GM19452 (cell line): ENCODE data around the gene MXI1.
A peak's percentile ranks its signal among the peaks of the same experiment; 100 is the strongest.
"Not testable (repeated sequence)": the region's sequence is repeated elsewhere in the genome, so short reads cannot be mapped to it uniquely, and the experiment has no call there.

Experiments used
- ATAC-seq: cut with Tn5 transposase; IDR thresholded peaks from one replicate; pipeline ENCODE4 v1.9.1; 2021; ENCODE audit not compliant: unreplicated experiment

MXI1 gene

DNA sequence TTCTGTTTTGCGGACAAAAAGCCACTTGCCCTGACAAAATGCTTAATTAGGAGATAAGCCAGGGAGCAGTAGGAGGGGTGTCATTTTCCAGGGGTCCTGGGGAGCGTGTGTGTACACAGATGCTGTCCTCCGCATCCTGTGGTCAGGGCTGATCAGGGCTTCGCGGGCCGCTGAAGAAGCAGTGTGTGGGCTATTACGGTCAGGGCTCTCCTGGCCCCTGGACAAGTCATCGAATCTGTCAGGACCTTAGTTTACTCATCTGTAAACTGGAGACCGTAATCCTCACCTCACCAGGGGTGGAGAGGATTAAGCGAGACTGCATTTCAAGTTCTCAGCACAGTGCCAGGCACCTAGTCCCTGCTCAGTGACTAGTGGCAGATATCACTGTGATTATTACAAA is 26.0 kb upstream of the MXI1 start:
- ATAC-seq = no peak

DNA sequence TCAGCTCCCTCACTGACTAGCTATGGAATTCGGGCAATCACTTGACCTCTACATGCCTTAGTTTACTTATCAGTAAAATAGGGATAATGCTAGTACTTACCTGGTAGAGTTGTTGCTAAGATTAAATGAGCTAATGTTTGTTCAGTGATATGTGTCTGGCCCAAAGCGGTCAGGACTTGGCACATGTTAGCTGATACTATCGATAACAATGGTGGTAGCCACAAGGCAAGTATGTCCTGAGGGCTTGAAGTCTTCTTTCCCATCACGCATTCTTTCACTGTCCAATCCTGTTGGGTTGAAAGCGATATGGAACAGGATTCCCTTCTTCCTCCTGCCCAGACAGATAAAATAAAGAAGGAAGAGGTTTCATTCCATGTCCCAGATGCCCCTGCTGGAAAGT is 25.5 kb upstream of the MXI1 start:
- ATAC-seq = no peak

DNA sequence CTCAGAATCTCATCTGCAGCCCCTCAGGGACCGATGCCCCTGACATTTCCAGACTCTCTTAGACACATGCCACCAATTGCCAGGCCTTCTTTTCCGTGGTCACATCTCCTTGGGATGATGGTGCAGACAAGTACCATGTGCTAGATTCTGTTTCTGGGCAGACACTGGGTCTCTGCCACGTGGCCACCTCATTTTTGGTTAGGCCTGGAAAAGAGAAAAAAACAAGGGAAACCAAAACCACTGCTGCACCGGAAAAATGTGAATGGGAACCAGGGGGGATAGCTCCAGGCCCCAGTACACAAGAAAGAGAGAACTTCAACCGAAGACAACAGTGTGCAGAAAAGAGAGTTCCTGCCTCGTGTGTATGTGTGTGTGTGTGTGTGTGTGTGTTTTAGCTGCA is 23.0 kb upstream of the MXI1 start:
- ATAC-seq = no peak

DNA sequence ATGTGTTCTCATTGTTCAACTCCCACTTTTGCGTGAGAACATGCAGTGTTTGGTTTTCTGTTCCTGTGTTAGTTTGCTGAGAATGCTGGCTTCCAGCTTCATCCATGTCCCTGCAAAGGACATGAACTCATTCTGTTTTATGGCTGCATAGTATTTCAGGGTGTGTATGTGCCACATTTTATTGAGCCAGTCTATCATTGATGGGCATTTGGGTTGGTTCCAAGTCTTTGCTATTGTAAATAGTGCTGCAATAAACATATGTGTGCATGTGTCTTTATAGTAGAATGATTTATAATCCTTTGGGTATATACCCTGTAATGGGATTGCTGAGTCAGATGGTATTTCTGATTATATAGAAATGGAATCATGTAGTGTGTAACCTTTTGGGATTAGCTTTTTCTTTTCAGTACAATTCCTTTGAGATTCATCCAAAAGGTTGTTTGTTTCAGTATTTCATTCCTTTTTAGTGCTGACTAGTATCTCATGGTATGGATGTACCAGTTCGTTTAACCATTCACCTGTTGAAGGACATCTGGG is 21.7 kb upstream of the MXI1 start:
- ATAC-seq = not testable (repeated sequence)

DNA sequence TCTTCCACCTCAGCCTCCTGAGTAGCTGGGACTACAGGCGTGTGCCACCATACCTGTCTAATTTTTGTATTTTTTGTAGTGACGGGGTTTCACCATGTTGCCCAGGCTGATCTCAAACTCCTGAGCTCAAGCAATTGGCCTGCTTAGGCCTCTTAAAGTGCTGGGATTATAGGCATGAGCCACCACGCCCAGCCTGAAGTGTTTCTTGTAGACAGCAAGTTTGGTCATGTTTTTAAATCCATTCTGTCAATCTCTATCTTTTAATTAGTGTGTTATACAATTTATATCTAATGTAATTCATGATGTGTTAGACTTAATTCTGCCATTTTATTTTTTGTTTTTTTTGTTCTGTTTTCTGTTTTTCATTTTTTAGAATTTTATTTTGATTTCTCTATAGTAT is 17.2 kb upstream of the MXI1 start:
- no peak for ATAC-seq

DNA sequence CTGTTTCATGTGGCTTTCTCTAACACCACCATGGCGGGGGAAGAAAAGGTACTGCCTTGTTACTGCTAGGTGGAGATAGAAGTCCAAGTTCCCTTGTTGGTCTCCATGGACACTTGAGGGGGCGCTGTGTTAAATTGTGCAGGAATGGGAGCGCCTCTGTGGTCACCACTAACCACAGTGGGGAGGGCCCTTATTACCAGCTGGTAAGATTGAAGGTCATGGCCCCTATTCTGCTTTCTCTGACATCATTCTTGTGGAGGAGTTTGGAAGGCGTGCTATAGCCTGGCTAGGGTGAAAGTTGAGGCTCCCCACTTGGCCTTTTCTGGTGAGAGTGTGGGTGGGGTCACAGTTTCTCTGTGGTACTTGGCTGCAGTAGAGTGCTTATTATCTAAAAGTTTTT is 14.9 kb upstream of the MXI1 start:
- peak; percentile 66 for ATAC-seq

DNA sequence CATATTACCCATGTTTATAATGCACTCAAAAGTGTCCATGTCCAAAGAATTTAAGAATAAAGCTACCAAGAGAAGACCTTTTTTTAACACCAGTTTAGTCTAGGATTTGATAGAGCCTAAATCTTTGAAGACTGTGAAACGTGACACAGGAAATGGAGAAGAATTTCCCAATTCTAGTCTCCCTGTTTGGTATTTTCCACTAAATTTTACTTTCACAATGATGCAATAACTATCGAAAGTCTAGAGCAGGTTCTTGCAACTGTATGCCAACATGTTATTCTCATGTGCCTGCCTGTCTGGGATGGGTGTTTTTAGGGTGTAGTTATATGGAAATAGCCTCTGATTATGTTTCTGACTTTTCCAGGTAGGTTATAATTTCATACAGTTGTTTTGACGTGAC is 6.9 kb upstream of the MXI1 start:
- ATAC-seq = no peak

DNA sequence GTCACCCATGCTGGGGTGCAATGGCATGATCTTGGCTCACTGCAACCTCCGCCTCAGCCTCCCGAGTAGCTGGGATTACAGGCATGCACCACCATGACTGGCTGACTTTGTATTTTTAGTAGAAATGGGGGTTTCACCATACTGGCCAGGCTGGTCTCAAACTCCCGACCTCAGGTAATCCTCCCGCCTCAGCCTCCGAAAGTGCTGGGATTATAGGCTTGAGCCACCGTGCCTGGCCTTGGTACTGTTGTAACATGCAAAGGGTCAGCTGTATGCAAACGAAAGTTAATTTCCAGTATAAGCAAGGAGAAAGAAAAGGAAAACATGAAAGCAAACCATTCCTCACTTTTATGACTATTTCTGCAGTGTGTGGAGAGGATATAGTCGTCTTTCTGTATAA is 6.4 kb upstream of the MXI1 start:
- ATAC-seq = not testable (repeated sequence)

DNA sequence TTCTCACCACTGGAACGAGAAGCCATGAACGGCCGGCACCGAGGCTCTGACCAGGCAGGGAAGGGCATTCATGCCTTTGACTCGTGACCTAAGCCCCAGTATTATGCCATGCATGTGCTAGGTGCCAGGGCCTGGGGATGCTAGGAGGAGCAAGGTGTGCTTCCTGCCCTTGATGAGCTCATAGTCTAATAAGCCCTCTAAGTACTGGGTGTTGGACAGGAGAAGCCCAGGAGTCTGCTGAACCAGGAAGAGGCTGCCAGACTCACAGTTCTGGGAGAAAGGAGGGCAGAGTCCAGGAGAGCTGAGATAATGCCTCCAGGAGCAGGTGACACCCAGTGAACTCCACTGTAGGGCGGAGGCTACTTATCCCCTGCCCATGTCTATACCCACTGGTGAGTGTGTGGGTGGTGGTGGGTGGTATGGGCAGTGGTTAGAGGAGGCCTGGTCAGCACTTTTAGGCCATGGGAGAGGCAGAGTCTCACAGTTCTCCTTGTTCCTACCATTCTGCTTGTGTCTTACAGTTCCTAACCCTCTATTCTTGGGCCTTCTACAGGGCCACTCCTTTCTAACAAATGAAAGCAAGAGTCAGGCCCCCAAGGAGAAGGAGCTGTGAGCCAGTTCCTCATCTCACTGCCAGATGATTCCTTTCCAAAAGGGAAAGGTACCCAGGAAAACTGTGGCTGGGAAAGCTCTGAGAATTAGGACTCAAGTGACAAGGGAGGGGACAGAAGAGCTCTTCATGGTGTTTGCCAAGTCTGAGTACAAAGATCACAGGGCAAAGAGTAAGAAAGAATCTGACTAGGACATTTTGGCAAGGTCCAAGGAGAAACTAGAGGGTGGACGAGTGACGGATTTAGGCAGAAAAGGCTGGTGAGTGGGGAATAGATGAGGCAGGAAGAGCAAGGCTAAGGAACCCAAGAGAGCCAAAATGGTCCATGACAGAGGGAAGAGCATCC is 3.6 kb upstream of the MXI1 start:
- ATAC-seq = no peak

DNA sequence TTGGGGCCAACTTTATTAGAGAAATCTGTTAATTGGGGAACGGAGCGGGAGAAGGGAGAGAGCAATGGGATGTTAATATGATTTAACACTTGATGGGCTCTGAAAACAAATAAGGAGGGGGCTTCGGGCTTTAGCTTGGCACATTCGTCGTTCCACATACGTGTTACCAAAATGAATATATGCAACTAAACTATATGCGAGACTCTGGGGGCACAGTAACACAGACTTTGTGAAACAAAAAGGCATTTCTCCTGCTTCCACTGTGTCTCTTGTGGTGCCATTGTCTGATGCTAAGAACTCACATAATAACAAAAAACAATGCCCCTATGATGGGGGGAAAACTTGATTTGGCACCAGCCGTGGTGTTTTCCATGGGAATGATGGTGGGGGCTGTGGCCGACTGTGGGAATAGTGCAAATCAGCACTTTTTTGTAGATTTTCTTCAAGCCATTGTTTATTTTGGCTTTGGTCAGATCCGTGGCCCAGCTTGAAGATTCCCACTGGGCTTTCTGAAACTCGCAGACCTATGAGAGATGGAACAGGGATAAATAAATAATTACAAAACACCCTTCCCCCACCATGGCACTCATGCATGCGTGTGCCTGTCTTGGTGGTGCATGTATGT is 2.2 kb upstream of the MXI1 start:
- ATAC-seq = no peak

DNA sequence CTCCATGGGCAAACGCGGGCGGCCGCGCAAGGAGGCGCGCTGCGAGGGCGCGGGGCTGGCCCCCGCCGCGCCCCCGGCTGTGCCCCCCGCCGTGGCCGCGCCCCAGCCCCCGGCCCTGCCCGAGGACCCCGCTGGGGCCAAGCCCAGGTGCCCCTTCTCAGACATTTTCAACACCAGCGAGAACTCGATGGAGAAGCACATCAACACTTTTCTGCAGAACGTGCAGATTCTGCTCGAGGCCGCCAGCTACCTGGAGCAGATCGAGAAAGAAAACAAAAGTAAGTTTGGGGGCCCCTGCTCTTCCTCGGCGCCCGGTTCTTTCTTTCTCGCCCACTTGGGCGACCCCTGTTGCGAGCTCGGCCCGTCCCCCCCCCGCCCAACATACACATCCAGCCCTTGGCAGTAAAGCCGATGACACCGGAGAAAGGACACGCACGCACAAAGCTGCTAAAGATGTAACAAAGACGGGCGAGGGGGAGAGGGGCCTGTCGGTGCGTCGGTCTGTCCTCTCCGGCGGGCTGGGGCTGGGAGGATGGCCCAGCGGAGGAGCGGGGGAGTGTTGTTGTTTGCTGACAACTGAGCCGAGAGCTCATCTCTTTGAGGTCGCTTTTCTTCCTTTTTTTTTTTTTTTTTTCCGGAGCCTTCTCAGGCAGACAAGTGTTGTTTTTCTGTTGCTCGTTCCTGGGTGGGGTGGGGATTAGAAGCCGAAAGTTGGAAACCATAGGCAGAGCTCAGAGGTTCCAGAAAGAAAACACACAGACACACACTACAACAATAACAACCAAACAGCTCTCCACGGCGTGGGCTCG is 604 bp downstream of the MXI1 start:
- no peak for ATAC-seq

DNA sequence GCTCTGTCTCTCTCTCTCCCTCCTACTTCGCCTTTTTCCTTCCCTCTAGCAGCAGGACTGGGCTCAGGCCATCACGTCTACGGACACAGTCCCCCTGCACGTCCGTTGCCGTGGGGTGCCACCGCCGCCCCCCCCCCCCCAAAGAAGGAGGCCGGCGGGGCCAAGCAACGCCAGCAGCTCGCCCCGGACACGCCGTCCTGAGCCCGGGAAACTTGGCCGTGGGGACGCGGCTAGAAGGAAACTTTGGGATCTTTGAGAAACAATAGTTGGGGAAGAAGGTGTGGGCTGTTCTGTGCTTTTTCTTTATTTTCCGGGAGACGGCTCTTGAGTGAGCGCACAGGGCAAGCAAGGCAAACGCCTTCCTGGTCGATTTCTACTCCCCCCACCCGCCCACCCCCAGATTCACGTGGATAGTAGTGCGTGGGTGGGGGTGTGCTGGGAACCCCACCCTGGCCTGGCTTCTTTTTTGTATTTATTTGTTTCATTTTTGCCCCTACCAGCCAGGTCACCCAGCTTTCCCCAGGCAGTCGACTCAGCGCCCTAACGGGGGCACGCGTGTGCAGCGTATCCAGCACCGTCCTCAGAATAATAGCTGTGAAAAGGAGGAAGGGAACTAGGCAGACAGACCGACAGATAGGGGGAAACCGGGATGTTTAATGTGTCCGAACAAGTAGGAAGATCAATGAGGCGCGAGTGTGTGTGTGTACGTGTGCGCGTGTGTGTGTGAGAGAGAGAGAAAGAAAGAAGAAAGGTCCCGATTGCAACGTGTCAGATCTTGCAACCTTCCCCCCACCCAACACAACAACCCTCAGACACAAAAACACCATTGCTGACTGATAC is 1.4 kb downstream of the MXI1 start:
- no peak for ATAC-seq

DNA sequence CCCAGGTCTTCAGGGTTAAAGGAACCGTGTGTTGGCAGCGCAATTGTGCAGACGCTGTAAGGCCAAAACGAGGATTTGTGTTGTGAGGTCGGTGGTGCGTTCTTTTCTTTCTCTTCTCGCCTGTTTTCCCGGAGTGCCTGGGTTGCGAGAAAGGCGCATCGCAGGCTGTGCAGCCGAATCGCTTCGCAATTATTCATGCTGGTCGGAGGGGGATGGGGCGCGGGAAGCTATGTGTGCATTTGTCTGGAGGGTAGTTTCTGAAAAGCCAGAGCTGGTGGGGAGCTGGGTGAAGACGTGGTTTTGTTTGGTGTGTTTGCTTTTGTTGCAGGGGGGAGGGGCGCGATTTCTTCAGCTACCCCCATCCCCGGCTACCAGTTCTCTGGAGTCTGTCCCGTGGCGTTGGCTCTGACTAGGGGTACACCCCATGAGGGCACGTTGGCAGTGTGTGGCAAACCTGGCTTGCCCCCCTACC is 2.1 kb downstream of the MXI1 start:
- ATAC-seq = no peak

DNA sequence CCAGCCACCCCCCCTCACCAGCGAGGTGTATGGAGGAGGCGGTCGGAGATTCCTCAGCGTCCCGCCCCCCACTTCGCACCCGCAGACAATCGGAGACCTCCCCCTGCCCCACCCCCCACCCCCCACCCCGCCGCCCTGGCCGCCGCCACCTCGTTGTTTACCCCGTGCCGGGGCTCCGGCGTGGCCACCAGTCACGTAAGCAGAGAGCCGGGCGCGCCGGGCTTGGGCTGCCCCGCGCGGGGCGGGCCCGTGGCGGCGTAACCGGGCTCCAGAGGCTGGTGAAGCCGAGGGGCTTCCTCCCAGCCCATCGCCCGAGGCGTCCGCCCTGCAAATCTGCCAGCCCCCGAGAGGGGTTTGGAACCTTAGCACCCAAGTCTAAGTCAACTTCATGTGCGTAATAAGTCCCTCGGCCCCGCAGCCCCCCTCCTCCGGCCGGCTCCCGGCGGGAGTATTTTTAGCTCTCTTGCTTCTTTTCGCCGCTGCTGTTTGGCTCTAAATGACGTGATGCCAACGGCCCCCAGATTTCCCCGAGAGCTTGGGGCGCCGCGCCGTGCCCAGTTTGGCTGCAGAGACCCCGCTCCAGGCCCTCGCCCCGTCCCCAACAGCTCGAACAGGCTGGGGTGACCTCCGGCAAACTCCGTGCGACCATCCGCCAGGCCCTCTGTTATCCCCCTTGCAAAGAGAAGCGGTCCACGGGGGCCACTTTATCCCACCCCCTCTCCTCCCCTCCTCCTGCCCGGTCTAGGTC is 2.7 kb downstream of the MXI1 start:
- ATAC-seq = no peak

DNA sequence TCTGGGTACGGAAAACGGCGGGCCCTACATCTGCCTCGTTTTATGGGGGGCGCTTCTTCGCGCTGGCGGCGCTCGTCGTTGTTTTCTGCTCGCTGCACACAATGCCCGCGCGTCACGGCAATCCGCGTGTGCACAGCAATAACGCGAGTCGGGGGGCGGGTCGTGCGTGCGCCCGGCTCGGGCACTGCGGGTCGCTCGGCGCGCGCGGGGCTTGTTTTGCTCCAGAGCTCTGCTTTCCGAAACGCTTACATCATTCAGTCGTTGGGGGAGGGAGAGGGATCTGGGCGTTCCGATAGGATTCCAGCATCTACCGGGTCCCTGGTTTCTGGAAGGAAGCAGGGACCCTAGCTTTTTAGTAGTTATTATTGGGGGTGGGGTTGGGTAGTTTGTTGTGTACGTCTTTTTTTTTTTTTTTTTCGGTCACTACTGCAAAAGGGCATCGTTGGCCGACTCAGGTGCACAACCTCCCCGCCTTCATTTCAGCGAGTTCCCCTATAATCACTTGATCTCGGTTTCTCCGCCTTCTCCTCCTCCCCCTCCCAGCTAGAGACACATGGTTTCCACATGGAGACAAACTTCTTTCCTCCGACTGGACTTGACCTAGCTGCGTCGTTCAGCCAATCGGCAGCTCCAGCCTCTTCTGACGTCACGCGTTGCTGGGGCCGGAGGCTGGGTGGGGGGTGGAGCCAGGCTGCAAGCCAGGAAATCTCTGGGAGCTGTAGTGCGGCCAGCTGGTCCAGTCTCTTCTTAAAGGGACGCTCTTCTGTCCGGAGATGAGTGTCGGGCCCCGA is 3.5 kb downstream of the MXI1 start:
- ATAC-seq = peak; percentile 71

DNA sequence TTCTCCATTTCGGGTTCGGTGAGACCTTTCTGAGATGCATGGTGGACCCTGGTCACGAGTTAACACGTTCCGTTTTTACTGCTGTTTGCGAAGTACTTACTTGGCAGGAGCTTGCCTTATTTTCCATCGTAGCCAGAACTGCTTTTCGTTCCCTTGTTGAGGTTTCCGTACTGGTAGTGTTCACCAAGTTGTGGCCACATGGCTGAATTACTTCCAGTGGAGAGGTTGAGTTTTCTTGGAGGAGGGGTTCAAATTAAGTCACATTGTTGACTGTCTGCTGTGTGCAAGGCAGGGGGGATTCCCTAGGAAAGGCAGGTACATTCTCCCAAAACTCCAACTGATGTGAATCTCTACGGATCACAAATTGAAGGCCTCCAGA is 4.0 kb downstream of the MXI1 start:
- ATAC-seq = no peak

DNA sequence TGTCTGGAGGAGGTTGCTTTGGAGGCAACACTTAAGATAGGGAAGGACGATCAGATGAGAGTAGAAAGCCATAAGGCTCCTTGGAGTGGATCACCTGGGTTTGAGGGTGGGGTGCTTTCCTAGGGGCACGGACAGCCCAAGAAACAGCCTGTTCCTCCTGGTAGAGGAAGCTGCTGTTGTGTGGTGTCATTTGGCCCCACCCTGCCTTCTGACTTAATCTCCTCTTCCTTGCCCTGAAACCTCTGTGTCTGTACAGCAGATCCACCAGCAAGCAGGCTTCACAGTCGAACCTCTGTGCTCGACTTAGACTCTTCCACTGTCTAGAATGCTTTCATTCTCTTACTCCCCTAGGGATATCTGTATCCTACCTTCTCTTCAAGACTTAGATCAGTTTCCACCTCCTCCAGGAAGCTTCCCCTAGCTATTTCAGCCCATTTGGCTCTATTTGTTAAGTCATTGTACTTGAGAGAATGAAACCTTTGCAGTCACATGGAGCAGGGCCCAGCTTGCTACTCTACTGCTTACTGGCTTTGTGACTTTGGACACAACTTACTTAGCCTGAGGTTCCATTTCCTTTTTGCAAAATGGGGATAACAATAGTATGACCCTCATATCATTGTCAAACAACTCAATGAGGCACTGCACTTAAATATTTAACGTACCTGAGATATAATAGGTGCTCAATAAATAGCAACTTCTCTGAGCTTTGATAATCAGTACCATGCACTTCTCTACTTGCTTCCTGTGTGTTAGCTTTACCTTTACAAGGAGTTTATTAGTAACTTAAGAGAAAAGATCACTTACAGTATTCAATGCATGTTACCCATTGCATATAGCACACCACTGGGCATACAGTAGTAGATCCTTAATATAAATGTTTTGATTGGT is 5.0 kb downstream of the MXI1 start:
- no peak for ATAC-seq

DNA sequence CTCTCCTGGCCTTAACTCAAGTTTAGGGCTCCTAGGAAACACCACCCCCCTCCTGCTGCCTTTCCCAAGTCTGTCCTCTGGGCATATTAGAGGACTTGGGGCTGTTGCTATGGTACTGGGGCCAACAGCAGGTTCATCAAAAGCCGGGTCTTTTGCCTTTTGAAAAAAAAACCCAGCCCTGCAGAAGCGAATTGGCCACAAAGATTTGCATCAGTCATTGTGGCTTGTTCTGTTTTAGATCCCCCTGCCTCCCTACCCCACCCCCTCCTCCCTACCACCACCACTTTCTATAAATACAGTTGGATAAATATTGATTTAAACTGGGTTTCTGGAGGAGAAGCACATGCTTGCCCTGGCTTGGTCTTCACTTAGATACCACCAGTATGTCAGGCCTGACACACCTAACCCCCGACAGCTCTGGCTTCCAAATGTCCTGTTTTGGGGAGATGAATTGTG is 7.0 kb downstream of the MXI1 start:
- ATAC-seq = no peak
